Fibroblast of lung (primary cell): ENCODE data around the gene SLC24A3.

Experiments used
- EZH2 ChIP-seq: IDR thresholded peaks from 2 replicates; pipeline ENCODE4 v1.5.1; 2012; ENCODE audit warnings: low read length, control low read depth, mild to moderate bottlenecking; ENCODE audit errors: missing control alignments
- TF ChIP-seq, protein P1 (sequence below), 2 donors: IDR thresholded peaks in 1 of 2; conservative IDR thresholded peaks in 1 of 2; 1 replicate in 1 of 2; 2 replicates in 1 of 2; pipeline ENCODE4 v1.5.1; 2011 to 2012; ENCODE audit warnings: low read length in 2 of 2, control low read depth in 1 of 2, inconsistent platforms in 1 of 2, low read depth in 1 of 2, mild to moderate bottlenecking in 1 of 2

DNA sequence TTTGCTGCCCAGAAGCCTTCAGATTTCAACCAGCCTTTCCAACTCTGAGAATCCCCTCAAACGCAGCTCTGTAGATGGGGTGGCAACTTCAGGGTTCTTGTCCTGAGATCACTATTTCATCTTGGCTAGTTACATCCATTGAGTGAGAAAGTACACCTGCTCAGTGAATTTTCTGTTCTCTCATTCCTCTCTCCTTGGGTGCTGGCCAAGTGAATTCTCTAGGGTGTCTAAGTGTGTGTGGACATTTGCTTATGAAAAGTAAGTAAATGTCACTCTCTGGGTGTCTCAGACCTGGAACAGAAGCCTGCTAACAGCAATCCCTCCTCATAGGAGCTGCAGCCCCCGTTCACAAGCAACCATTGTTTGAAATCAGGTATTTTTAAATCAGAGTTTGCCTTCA lies 549.4 kb downstream of the SLC24A3 start:
- TF ChIP-seq EZH2, result no peak
- TF ChIP-seq, protein P1, sequence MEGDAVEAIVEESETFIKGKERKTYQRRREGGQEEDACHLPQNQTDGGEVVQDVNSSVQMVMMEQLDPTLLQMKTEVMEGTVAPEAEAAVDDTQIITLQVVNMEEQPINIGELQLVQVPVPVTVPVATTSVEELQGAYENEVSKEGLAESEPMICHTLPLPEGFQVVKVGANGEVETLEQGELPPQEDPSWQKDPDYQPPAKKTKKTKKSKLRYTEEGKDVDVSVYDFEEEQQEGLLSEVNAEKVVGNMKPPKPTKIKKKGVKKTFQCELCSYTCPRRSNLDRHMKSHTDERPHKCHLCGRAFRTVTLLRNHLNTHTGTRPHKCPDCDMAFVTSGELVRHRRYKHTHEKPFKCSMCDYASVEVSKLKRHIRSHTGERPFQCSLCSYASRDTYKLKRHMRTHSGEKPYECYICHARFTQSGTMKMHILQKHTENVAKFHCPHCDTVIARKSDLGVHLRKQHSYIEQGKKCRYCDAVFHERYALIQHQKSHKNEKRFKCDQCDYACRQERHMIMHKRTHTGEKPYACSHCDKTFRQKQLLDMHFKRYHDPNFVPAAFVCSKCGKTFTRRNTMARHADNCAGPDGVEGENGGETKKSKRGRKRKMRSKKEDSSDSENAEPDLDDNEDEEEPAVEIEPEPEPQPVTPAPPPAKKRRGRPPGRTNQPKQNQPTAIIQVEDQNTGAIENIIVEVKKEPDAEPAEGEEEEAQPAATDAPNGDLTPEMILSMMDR (conservative IDR thresholded peaks at IDR 0.05 in 1 of 2, IDR thresholded peaks at IDR 0.05 in 1 of 2; ENCODE audit: low read depth in 1 of 2, low read length in 2 of 2), result no peak
